Eye (tissue), 1 donor: ENCODE results near the gene POTEH.
"Not testable (repeated sequence)": the region's sequence is repeated elsewhere in the genome, so short reads cannot be mapped to it uniquely, and the experiment has no call there.

Experiments
- DNase-seq: peaks from one replicate; pipeline ENCODE4 v3.0.0-alpha.2; 2015

POTEH gene

DNA sequence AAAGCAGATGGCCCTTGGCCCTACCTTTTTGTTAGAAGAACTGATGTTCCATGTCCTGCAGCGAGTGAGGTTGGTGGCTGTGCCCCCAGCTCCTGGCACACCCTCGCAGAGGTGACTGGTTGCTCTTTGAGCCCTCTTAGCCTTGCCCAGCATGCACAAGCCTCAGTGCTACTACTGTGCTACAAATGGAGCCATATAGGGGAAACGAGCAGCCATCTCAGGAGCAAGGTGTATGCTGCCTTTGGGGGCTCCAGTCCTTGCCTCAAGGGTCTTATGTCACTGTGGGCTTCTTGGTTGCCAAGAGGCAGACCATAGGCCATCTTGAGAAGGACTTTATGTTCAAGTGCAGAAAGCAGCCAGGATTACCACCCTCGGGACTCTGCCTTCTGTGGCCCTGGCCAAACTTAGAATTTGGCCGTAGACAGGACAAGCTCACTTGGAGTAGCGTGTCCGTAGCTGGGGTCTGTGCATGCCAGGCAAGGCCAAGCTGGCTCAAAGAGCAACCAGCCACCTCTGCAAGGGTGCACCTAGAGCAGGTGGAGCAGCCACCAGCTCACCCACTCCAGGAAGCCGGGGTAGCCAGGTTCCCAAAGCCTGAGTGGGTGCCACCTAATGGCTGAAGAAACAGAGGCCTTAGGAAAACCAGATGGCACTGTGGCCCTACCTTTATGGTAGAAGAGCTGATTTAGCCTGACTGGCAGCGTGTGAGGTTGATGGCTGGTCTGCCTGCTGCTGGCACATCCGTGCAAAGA is 48.5 kb downstream of the POTEH start:
- DNase-seq = not testable (repeated sequence)

DNA sequence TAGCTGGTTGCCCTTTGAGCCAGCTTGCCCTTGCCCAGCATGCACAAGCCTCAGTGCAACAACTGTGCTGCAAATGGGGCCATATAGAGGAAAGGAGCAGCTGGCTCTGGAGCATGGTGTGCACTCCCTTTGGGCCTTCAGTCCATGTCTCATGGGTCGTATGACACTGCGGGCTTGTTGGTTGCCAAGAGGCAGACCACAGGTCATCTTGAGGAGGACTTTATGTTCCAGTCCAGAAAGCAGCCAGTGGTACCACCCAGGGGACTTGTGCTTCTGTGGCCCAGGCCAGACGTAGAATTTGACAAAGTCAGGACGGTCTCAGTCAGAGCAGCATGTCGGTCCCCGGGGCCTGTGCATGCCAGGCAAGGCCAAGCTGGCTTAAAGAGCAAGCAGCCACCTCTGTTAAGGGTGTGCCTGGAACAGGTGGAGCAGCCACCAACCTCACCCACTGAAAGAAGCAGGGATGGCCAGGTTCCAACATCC is 49.1 kb downstream of the POTEH start:
- not testable (repeated sequence) for DNase-seq

DNA sequence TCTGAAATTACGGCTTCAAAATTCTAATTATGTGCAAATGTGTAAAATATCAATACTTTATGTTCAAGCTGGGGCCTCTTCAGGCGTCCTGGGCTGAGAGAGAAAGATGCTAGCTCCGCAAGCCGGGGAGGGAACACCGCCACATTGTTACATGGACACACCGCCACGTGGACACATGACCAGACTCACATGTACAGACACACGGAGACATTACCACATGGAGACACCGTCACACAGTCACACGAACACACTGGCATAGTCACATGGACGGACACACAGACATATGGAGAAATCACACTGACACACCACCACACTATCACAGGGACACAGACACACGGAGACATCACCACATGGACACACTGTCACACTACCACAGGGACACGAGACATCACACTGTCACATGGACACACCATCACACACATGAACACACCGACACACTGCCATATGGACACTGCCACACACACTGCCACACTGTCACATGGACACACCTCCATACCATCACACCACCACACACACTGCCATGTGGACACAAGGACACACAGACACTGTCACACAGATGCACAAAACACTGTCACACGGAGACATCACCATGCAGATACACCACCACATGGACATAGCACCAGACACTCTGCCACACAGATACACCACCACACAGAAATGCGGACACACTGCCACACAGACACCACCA is 58.0 kb downstream of the POTEH start:
- DNase-seq = not testable (repeated sequence)

DNA sequence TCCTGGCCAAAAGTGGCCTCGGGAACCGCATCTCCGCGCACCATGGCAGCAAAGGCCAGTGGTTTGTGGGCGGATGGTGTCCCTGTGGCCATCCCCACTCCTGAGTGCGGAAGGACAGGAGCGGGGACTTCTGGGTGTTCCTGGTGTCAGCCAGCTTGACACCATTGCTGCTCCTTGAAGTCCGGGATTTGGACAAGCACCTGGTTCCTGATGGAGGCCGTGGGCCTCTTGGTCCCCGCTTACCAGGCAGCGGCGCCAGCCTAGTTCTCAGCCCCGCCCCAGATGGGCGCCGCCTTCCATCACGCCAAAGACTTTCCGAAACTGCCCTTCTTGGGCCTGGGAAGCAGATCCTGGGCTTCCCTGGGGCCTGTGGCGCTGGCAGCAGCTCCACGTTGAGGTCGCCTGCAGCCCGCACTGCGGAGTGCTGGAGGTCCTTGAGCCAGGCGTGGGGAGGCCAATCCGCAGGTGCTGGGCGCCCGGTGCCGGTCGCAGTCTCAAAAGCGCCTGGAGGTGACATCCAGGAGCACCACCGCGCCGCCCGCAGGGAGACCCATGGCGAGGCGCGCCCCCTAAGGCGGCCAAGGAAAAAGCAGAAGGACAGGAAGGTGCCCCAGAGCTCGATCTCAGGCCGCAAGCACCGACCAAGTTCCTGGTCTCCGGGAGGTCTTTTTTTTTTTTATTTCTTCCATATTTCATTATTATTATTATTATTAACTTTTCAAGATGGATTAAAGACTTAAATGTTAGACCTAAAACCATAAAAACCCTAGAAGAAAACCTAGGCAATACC is 59.5 kb downstream of the POTEH start:
- not testable (repeated sequence) for DNase-seq

DNA sequence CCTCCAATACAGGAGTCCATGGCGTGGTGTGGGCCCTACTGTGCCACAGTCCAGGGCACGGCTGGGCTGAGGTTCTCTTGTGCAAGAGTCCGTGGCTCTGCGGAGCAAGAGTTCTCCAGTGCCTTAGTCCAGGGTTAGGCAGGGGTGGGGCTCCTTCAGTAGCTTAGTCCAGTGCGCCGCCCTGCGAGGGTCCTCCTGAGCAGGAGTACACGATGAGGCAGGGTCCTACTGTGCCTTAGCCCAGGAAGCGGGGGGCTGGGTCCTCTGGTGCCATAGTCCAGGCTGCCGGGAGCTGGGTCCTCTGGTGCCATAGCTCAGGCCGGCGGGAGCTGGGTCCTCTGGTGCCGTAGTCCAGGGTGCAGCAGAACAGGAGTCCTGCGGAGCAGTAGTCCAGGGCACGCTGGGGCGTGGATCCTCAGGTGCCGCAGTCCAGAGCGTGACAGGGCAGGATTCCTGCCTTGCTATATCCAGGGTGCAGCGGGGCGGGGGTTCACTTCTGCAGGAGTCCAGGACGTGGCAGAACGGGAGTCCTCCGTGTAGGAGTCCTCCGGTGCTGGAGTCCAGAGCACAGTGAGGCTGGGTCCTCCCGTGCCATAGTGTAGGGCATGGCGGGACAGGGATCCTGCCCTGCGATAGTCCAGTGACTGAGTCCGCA is 69.7 kb downstream of the POTEH start:
- not testable (repeated sequence) for DNase-seq

DNA sequence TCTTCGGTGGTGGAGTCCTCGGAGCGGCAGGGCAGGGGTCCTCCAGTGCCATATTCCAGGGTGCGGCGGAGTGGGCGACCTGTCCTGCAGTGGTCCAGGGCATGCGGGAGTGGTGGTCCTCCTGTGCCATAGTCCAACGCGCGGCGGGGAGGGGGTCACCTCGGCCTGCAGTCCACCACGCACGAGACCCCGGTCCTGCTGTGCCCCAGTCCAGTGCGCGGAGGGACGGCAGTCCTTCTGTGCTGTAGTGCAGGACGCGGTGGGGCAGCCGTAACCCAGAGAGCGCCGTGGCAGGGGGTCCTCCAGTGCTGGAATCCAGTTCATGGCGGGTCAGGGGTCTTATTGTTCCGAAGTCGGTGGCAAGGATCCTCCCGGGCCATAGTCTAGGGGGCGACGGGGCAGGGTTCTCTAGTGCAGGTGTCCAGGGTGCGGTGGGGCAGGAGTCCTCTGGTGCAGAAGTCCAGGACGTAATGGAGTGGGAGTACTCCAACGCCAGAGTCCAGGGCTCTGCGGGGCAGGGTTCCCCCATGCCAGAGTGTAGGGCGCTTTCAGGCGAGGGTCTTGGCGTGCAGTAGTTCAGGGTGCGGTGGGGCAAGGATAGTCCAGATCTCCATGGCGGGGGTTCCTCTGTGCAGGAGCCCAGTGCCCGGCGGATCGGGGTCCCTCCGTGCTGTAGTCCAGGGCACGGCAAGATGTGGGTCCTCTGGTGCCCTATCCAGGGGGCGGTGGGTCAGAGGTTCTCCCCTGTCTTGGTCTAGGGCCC is 70.7 kb downstream of the POTEH start:
- DNase-seq = not testable (repeated sequence)

DNA sequence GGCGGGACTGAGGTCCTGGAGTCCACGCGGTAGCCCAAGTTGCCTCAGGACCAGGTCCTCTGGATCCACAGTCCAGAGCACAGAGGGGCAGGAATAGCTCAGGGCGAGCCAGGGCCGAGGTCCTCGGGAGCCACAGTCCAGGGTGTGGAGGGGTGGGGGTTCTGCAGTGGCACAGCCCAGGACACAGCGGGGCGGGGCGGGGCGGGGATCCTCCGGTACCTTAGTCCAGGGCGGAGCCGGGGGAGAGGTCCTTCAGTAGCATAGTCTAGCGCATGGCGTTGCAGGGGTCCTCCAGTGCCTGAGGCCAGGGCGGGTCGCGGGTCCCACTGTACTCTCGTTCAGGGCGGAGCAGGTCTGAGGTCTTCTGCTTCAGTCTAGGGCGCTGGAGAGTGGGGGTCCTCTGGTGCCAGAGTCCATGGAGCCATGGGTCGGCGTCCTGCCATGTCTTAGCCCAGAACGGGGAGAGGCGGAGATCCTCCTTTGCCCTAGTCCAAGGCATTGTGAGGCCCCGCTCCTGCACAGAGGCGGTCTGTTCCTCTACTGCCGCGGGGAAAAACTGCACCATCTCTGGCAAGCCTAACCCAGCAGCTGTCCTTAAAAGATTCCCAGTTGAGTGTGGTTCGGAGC is 71.4 kb downstream of the POTEH start:
- not testable (repeated sequence) for DNase-seq

DNA sequence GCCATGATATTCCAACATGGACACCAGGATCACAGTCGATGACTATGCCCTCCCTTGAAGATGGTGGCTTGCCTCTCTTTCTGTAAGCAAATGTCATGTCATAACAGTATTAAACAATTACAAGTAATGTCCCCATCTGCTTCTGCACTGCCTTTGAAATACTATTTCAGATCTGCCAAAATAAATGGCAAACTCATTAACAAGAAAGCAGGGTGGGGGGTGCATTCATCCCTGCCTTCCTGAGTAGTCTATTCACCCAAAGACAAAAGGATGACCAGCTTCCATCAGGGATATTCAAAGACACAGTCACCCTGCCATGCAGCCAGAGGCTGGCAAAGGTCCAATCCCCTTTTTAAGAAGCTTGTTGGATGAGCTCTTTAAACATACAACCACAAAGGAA is 73.7 kb downstream of the POTEH start:
- not testable (repeated sequence) for DNase-seq
